ENCODE measurements around the gene SLC26A1. TPM values are rescaled to one million over a fixed set of nuclear protein-coding genes. Genes with fewer than 3 reads are reported as not detected.

The SLC26A1 gene
- total RNA-seq, 6 experiments from 2014 or later, result 9.6 to 30.9 (median 23.0) TPM

DNA sequence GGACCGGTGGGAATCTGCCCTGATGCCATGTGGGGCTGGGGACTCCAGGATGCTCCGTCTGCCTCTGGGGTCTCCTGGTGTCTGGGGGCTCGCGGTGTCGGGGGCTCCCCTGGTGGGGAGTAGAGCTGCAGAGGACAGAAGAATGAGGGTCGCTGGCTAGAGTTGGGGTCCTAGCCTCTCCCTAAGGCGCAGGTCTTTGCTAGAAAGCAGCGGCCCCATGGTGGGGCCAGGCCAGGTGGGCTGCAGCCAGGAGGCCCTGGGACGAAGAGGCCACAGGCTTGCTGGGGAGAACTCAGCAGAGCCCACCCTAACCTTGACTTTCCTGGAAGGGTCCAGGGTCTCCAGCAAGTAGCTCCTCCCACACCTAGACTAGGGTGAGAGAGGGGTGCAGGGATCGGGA is 39.7 kb upstream of the SLC26A1 start:
- ATAC-seq (no peak), DNase-seq (no peak)
- WGBS (ENCODE audit: insufficient coverage, low coverage, low lambda C conversion rate, missing lambda C conversion rate), result 60% methylated on average over 2 of the region's 10 CpGs
- Histone ChIP-seq H3K9me3 (no peaks in the 10 kb centered on the region), H3K36me3 (no peaks in the 10 kb centered on the region), H3K4me1 (no peaks in the 10 kb centered on the region), H3K27me3 (no peaks in the 10 kb centered on the region), H3K27ac (no peak overlapping the region), H3K4me3 (no peak overlapping the region)
- TF ChIP-seq POLR2A (IDR thresholded peaks at IDR 0.05) (no peak), CTCF (IDR thresholded peaks at IDR 0.05) (no peak)
- intact Hi-C loops (cut with DNase I), result no loop called here

DNA sequence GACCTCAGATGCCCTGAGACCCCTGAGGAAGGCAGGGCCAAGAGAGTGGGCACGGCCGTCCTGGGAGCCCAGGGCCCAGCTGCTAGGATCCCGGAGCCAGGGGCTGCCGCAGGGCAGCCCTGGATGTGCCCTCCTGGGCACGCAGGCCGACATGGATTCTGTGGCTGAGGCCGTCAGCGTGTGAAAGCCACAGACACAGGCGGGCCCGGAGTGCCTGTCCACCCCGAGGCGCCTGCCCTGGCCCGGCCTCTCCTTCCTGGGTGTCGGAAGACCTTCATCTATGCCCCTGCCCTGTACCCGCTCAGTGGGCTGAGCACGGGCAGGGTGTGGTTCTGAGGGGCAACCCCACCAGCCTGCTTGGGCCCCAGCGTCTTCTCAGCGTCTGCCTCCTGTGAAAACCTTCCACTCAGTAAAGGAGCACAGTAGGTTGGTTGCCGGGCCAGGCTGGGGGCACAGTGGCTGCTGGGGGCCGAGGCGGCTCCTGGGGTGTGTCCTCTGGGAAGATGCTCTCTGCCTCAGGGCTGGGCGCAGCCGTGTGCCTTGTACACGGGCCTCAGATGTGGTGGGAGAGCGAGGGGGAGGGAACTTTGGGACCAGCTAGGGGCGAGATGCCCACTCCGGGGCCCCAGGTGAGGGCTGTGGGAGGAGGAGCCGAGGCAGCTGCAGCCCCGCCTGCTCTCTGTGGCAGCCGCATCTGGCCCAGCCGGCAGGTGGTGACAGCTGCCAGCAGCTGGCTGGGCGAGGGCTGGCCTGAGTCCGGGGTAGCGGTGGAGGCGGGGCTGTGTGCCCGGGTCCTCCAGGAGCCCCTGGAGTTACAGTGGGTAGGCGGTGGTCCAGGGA is 39.0 kb upstream of the SLC26A1 start:
- DNase-seq (no peak), ATAC-seq (peak in 1 of 4 donors; percentile 46)
- intact Hi-C loops (cut with DNase I), result no loop called here
- no peak for TF ChIP-seq POLR2A (IDR thresholded peaks at IDR 0.05)
- TF ChIP-seq CTCF (IDR thresholded peaks at IDR 0.05), result peak in 1 of 4 donors; percentile 6
- Histone ChIP-seq H3K36me3 (no peaks in the 10 kb centered on the region), H3K27me3 (no peaks in the 10 kb centered on the region), H3K4me1 (no peaks in the 10 kb centered on the region), H3K4me3 (no peak overlapping the region), H3K27ac (no peak overlapping the region), H3K9me3 (no peaks in the 10 kb centered on the region)
- WGBS (ENCODE audit: insufficient coverage, low coverage, low lambda C conversion rate, missing lambda C conversion rate), result 20% methylated on average over 4 of the region's 37 CpGs

DNA sequence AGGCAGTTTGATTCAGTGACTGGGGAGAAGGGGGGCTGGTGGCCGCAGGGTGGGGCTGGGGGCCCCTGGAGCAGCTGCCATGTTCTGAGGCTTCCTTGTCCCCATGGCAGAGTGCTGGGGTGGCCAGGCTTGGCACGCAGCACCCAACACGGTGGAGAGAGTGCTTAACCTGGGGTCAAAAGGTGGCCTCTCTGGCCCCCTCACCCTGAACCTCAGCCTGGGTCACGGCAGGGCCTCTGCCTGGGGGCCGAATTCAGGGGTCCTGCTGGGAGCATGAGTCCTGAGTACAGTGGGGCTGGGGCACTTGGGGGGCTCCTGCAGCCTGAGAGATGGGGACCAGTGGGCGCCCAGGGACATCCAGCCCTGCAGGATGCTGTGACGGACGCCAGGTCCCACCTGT is 38.1 kb upstream of the SLC26A1 start:
- WGBS (ENCODE audit: insufficient coverage, low coverage, low lambda C conversion rate, missing lambda C conversion rate), result no CpG with 5 or more reads among the region's 8 CpGs
- H3K27ac ChIP-seq, result no peak overlapping the region
- intact Hi-C loops (cut with DNase I), result no loop called here
- H3K27me3 ChIP-seq, result no peaks in the 10 kb centered on the region
- no peaks in the 10 kb centered on the region for H3K9me3 ChIP-seq
- H3K4me1 ChIP-seq, result no peaks in the 10 kb centered on the region
- ATAC-seq, result no peak
- H3K4me3 ChIP-seq, result no peak overlapping the region
- TF ChIP-seq POLR2A (IDR thresholded peaks at IDR 0.05) (no peak), CTCF (IDR thresholded peaks at IDR 0.05) (no peak)
- H3K36me3 ChIP-seq, result no peaks in the 10 kb centered on the region
- DNase-seq, result no peak

DNA sequence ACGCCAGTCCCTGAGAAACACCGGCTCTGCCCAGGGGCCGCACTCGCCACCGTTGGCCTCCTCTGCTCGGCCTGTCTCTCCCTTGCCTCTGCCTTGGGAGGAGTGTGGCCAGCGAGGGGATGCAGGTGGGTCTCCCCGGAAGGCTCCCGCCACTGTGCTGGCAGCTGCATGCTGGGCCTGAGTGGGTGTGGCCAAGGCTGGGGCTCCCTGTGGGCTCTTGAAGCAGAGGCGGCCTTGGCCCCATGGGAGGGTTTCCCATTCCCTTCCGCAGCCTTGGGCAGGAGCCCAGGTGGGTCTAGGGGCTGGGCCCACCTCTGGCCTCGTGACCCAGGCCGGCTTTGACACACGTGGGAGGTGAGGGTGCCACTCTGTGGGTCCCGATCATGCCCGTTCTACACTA is 37.4 kb upstream of the SLC26A1 start:
- ATAC-seq (no peak), DNase-seq (no peak)
- Histone ChIP-seq H3K4me3 (no peak overlapping the region), H3K4me1 (no peaks in the 10 kb centered on the region), H3K36me3 (peaks cover 0 to 3% (median 0%) of the 10 kb centered on the region in 4 donors), H3K27me3 (no peaks in the 10 kb centered on the region), H3K9me3 (no peaks in the 10 kb centered on the region), H3K27ac (no peak overlapping the region)
- TF ChIP-seq CTCF (IDR thresholded peaks at IDR 0.05) (no peak), POLR2A (IDR thresholded peaks at IDR 0.05) (no peak)
- WGBS (ENCODE audit: insufficient coverage, low coverage, low lambda C conversion rate, missing lambda C conversion rate), result no CpG with 5 or more reads among the region's 16 CpGs
- intact Hi-C loops (cut with DNase I), result no loop called here
